NCI-H774 (cell line): ENCODE measurements around the gene KMT2B.

Experiments
- DNase-seq: peaks from one replicate; lab custom pipeline; 2025; lab: John Stamatoyannopoulos, UW

KMT2B gene

DNA sequence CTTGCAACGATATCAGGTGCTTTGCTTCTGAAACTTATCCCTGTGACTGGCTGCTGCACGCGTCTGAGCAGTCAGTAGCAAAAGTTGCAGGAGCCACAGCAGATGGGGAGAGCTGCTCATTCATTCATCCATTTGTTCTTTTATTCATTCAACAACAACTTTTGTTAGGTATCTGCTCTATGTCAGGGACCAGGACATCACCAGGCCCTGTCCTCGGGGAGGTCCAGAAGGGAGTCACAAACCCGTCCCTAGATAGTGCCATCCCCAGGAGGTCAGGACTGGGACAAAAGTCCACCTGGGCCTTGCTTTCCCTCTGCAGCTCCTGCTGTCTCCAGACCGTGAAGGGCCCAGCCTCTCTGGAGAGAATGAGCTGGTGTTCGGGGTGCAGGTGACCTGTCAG lies 60.2 kb downstream of the KMT2B start:
- no peak for DNase-seq

DNA sequence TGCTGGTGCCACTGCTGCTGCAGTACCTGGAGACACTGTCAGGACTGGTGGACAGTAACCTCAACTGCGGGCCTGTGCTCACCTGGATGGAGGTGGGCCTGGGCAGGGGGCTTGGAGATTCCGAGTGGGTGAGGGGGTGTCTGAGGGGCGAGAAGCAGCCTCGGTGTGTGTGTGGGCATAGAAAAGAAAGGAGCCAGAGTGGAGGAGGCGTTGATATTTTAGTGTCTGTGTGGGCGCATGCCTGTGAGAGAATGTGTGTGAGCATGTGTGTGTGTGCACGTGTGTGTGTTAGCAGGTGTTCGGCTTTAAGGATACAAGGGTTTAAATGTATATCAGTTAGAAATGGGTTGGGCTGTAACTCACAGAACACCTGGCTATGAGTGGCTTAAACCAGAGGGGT lies 61.2 kb downstream of the KMT2B start:
- no peak for DNase-seq

GRCh38 chr19:35780058-35780457 lies 62.3 kb downstream of the KMT2B start:
- DNase-seq: no peak

DNA sequence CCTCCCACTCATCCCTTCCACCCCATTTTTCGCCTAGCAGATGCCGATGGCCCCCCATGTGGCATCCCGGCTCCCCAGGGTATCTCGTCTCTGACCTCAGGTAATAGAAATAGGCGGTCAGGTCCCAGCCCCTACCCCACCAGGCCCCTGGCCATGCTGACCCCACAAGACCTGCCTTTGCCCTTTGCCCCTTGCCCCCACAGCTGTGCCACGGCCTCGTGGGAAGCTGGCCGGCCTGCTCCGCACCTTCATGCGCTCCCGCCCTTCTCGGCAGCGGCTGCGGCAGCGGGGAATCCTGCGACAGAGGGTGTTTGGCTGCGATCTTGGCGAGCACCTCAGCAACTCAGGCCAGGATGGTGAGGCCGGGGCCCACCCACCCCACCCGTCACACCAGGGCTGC lies 62.9 kb downstream of the KMT2B start:
- no peak for DNase-seq

GRCh38 chr19:35781650-35782049 lies 63.8 kb downstream of the KMT2B start:
- no peak for DNase-seq

- DNase-seq: no peak
Measured at GRCh38 chr19:35782589-35782988, 64.8 kb downstream of the KMT2B start.

DNA sequence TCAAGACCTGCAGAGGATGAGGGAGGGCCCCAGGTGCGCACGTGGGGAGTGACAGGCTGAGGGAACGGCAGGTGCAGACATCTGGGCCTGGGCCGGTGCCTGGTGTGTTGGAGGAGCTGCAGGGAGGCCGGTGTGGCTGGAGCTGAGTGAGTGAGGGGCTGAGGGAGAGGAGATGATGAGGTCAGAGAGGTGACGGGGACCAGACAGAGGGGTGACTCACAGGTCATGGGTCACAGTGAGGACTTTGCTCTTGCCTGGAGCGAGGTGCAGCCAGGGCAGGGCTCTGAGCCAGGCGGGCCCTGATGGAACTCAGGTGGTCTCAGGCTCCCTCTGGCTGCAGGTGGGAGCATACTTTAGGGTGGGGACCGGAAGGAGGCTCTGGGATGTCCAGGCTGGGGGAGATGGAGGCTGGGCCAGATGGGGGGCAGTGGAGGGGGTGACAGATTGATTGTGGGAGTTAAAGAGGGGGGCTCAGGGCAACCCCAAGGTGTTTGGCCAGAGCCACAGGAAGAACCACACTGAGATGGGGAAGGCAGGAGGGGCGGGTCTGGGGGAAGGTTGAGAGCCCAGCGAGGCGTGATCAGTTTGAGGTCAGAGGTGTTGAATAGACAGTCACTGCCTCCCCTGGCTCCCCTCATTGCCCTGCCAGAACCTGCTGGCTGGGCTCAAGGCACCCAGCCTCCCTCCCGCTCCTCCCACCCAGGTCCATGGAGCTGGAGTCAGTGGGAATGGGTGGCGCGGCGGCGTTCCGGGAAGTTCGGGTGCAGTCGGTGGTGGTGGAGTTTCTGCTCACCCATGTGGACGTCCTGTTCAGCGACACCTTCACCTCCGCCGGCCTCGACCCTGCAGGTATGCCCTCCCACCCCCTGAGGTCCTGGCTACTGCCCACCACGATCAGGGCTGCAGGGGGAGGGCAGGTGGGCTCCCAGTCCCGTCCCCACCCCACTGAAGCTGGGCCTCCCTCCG lies 65.9 kb downstream of the KMT2B start:
- DNase-seq: no peak

DNA sequence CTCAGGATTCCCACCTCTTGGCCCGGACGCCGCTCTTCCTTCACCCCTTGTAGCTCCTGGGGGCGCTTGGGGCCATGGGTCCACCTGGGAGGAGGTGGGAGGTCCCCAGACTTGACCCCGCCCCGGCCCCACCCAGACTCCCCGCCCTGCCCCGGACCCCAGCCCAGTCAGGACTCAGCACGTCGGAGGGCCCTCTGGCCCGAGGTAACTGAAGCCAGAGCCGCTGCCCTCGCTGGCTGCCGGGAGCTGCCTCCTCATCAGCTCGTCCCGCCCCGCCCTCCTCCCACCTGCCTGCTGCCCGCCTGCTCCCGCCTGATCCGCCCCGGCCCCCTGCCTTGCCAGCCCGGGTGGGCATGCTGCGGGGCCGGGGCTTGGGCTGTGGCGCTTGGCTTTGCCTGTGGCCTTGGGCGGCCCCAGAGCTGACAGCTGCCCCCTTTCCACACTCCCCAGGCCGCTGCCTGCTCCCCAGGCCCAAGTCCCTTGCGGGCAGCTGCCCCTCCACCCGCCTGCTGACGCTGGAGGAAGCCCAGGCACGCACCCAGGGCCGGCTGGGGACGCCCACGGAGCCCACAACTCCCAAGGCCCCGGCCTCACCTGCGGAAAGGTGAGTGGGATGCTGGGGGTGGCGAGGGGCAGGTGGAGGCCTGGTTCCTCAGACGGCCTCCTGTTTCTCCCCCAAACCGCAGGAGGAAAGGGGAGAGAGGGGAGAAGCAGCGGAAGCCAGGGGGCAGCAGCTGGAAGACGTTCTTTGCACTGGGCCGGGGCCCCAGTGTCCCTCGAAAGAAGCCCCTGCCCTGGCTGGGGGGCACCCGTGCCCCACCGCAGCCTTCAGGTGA lies 66.9 kb downstream of the KMT2B start:
- DNase-seq: no peak

- DNase-seq: no peak
Measured at GRCh38 chr19:35785339-35785627, 67.5 kb downstream of the KMT2B start.

- DNase-seq: no peak
Measured at GRCh38 chr19:35786299-35787160, 68.7 kb downstream of the KMT2B start.

GRCh38 chr19:35787227-35787799 lies 69.5 kb downstream of the KMT2B start:
- DNase-seq: no peak
